GM21381 (cell line): ENCODE measurements around the gene MYO18B.
"Not testable (repeated sequence)": the region's sequence is repeated elsewhere in the genome, so short reads cannot be mapped to it uniquely, and the experiment has no call there.

Source experiments
- ATAC-seq: cut with Tn5 transposase; IDR thresholded peaks from one replicate; pipeline ENCODE4 v1.9.1; 2021; ENCODE audit warnings: mild to moderate bottlenecking, moderate library complexity; ENCODE audit not compliant: unreplicated experiment

The MYO18B gene

GRCh38 chr22:25741692-25742626, at the start of gene MYO18B:
TSS of gene MYO18B (plus strand) at chr22:25742188. CDS start at chr22:25761093, 18,905 bp downstream.
- ATAC-seq = no peak

DNA sequence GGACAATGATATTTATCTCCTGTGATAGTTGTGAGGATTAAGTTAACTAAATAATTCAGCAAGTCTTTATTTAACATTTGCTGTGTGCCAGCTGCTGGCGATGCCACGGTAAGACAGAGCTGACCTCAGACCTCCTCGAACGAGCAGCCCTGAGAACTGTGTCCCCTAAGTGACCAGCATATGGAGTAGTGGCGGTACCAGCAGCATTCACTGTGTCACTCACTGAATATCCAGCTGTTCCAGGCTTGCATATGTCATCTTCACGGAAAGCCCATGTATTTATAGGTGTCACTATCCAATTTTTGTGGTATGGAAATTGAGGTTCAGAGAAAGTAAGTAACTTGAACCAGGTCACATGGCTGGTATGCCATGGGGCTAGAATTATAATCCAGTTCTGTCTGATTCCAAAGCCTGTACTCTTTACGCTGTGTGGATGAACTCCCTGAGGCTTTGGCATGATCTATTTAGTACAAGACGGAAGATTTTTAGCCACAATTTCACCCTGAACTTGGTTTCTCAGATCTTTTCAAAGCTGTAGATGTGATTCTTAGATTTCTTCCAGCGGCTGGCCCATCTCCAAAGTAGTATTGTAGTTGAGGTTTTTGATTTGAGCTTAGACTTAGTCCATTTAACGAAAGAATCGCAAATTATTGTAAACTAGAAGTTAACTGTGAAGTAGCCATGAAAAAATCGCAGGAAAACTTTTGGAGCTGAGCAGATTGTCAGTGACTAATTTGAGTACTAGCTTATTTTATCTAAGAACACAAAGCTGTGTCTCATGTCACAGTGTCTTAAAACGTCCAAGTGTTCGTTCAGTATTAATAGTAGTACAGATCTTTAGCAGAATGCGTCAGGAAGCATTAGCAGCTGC, 49.4 kb upstream of the MYO18B start:
- ATAC-seq = no peak

GRCh38 chr22:25693268-25693565, 48.8 kb upstream of the MYO18B start:
- ATAC-seq = no peak

DNA sequence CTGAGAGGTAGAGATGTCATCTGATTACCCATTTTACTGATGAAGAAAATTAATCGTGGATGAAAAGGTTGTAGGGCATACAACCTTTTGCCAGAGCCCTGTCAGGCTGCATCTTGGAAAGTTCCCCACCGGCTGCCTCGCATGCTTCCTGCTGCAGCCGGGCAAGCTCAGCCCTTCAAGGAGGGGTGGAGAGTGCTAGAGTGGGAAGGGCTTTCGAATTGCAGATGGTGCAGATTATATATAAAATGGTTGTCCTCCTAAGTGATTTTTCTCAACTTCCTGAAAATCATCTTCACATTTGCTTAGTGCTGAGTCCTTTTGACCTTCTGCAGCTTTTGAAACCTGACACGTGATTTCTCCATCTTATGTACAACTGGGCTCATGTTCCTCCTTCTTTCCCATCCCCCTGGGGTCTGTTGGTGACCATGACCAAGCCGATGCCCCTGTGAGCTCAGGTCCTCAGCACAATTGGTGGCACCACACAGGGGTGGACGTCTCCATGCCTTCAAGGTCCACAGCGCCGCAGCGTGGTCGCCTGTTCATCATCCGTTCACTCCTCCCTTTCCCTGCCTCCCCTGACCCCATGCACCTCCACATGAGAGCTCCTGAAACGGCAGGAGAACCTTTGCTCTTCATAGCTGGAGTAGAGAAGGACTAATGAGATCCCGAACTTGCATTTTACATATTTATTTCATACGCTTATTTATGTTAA, 47.6 kb upstream of the MYO18B start:
- no peak for ATAC-seq

GRCh38 chr22:25695146-25695545, 46.8 kb upstream of the MYO18B start:
- ATAC-seq = no peak

GRCh38 chr22:25696763-25697162, 45.2 kb upstream of the MYO18B start:
- ATAC-seq = no peak

- ATAC-seq = no peak
Measured at GRCh38 chr22:25697181-25697664, 44.8 kb upstream of the MYO18B start.

DNA sequence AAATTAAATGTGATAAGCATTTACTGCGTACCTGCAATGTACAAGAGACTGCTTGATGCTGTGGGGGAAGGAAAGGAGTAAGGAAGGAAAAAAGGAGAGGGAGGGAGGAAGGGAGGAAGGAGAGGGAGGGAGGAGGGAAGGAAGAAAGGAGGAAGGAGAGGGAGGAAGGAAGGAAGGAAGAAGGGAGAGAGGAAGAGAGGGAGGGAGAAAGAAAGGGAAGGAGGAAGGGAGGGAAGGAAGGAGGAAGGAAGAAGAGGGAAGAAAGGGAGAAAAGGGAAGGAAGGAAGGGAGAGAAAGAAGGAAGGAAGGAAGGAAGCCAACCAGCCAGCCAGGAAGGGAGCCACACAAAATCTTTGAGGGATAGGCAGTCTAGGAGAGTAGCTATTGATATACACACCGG, 44.0 kb upstream of the MYO18B start:
- no peak for ATAC-seq

GRCh38 chr22:25698461-25698860, 43.5 kb upstream of the MYO18B start:
- ATAC-seq = no peak

DNA sequence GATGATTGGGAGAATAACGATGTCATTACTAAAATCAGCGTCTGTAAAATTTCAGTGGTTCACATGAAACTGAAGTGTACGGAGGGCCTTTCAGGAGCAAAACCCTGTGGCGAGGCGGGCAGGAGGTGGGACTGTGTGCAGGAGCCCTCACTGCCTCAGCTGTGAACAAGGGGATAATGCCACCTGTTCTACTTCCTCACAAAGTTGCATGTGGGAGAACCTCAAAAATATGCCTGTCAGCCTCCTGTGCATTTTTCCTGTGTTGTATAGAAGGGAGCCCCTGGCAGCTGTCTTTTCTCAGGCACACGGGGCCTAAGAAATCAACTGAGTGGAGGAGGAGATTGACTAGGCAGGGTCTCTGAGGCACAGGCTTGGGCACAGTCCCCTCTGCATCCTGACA, 43.0 kb upstream of the MYO18B start:
- no peak for ATAC-seq

- no peak for ATAC-seq
Measured at GRCh38 chr22:25701056-25701780, 40.8 kb upstream of the MYO18B start.

DNA sequence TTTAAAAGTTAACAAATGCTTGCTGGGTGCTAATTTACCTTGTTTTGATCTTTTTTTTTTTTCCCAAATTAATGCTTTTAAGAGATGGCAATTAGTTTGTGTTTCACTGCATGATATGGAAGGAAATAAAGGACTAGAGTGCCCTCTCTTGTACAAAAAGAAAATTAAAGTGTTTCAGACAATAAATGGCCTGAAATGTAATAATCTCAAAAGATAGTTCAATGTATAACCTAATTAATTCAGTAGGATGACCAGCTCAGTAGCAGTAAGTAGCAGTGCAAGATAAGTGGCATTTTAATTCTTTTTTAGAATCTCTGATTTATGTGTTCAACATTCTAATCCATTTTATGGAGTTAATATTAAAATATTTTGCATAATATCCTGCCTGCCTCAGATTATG, 39.9 kb upstream of the MYO18B start:
- no peak for ATAC-seq

DNA sequence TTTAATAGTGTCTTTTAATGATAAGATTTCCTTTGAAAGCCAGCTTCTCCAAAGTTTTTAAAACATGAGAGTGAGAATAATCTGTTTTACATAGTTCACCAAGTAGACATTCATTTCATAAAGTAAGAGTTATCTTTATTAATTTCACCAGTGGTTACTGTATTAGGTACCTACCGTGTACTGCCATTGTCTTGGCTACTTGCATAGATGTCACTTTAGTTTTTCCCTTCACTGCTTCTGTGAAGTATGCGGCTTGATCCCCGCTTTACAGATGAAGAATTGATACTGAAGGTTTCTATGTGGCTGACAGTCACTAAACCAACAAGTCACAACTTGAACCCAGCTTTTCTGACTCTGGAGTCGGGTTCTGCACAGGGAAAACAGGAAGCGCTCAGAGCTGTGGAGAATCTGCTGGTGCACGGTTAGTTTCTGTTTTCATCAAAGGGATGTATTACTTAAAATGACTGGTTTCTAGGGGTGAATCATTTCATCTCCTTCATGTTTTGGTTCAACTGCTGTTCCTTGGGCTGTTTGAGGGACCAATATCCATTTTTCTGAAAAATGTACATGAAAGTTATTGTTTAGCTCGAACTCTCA, 39.3 kb upstream of the MYO18B start:
- ATAC-seq = no peak

- ATAC-seq = no peak
Measured at GRCh38 chr22:25704701-25705100, 37.3 kb upstream of the MYO18B start.

GRCh38 chr22:25706197-25706596, 35.8 kb upstream of the MYO18B start:
- ATAC-seq = no peak

GRCh38 chr22:25708430-25708829, 33.6 kb upstream of the MYO18B start:
- ATAC-seq = not testable (repeated sequence)

DNA sequence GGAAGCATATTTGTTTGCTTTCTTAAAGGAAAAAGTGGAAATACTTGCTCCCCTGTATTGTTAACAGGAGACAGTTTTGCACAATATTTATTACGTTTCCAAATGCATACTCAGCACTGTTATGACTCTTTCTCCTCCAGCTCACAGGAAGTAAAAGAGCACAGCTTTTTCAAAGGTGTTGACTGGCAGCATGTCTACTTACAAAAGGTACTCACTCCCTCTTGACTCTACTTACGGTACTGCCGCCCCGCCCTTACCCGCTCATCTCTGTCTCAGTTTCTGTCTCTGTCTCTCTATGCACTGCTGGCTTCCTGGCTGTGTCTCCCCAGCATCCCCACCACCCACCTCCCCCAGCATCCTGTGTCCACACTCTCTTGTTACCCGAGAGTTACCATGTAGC, 32.2 kb upstream of the MYO18B start:
- ATAC-seq = no peak

DNA sequence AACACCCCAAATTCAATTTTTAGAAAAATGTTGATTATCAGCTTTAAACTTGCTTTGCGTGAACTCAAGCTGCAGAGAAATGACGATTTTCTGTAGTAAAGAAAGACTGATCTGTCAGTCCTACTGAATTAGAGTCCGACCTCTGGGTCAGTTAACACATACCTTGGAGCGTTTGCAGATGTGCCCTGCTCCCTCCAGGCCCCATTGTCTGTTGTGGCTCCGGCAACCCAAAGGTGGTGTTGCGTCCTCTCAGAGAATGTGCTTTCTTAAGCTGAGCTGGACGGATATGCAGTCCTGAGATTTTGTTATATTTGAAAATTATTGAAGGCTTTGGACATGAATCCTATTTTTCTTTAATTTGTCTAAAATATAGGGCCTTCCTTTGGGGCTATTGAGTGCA, 31.5 kb upstream of the MYO18B start:
- ATAC-seq = no peak

- no peak for ATAC-seq
Measured at GRCh38 chr22:25711491-25711890, 30.5 kb upstream of the MYO18B start.
